Erythroblast (primary cell): ENCODE measurements around the gene KIF21B.

Source experiments
- DNase-seq, 2 experiments: peaks; one replicate each; lab custom pipeline; 2025; lab: John Stamatoyannopoulos, UW
- GATA1 ChIP-seq: IDR thresholded peaks from 2 replicates; pipeline ENCODE4 v1.6.1; 2011; ENCODE audit warnings: low read depth, mild to moderate bottlenecking, control low read depth, low read length, moderate library complexity
- POLR2A ChIP-seq: IDR thresholded peaks from 2 replicates; pipeline ENCODE4 v1.6.1; 2011; ENCODE audit warnings: mild to moderate bottlenecking, low read length

Gene KIF21B

DNA sequence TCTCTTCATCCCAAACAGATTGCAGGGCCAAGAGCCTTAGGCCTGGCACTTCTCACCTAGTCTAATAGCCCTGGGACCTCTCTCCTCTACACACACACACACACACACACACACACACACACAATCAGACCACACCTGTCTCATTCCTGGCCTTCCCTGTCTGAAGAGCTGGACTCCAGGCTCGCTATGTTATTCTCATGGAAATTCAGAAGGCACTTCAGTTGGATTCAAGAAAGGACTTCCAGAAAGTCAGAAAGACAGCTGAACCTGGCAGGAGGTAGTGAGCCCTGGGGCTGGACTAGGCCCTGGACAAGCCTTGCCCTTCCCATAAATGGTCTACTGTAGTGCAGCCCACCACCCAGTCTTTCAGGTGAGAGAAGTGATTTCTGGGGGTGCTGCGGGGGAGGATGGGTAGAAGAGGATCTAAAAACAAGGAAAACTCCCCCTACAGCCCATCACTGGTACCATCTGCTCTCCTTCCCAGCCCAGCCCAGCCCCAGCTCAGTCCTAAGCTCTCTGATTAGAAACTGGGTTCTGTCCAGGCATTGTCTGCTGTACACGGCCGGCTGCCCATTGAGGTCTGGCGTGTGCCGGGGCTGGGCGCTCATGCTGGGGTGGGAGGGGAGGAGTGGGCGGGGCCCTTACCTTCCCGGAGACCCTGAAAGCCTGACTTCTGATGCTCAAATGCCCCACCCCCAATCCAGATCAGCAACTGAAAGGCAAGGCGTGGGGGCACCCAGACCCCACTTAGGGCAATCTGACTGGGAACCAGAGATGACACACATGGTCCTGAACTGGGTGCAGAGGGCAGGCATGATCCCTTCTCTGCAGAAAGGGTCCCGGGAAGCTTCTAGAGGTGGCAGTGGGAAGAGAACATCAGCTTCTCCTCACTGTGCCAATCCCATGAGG, 2.5 kb downstream of the KIF21B start:
- TF ChIP-seq POLR2A (no peak), GATA1 (no peak)
- DNase-seq = peak in 1 of 2 experiments; percentile 19

DNA sequence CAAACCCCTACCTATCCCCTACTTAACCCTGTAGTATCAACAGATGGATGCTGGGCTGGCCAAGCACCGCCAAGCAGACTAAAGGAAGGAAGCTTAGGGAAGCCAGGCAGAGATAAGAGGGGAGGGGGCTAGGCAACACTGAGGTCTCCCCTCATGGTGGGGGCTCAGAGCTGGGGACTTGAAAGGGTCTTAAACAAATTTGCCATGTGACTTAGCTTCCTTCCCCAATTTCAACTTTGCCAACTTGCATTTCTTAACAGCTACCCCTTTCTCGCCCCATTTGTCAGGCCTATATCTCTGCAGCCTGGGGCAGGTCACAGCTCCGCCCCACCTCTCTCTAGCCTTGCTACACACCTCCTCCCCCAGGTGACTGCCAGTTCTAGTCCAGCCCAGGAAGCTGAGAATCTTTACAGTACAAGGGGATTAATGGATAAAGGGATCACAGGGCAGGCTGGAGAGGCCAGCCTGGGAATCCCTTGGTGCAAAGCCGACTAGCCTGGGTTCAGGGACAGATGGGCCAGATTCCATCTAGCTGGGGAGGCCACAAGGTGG, 3.4 kb downstream of the KIF21B start:
- no peak for DNase-seq
- TF ChIP-seq GATA1 (no peak), POLR2A (no peak)

DNA sequence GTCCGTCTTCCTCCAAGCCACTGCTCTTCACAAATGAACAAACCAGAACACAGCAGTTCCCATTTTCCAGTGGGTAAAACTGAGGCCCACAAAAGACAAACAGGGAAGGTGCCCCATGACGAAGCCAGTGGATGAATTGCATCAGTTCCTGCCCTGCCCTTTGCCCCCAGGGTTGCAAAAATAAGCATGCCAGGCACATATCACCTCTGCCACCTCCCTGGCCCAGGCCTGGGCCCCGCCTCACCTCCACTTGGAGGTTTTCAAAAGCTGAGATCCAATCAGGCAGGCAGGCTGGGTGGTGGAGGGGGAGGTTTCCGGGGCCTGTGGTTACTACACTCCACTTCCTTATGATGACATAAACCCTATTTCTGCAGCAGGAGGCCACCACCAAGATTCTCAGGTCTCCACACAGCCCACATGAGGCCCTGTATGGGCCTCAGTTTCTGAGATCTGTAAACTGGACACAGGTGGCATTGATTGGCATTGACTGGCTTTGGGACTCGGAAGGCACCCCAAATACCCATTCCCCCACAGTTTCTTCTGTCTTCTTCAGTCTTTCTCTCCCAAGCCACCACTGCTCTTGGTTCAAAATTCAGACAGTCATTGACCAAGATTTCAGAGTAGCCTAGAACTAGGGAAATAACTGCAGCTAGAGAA, 4.1 kb downstream of the KIF21B start:
- peak in 1 of 2 experiments; percentile 27 for DNase-seq

DNA sequence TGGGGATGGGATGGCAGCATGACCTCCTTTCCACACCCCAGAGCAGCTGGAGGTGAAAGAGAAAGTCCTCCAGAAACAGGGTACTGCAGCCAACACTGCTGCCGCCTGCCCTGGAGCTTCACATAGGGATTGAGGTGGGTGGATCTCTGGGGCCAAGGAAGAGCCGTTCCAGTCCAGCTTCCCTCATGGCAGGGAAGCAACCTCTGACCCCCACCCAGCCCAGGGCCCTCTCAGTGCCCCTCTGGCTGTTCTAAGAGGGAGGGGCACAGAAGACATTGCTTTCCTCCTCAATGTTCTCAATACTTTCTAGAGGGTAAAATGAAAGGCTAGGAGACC, 5.7 kb downstream of the KIF21B start:
- TF ChIP-seq GATA1 (no peak), POLR2A (no peak)
- no peak for DNase-seq

More for the DNA sequence above, 4.1 kb downstream of the KIF21B start:
- TF ChIP-seq POLR2A (peak; percentile 61), GATA1 (no peak)

DNA sequence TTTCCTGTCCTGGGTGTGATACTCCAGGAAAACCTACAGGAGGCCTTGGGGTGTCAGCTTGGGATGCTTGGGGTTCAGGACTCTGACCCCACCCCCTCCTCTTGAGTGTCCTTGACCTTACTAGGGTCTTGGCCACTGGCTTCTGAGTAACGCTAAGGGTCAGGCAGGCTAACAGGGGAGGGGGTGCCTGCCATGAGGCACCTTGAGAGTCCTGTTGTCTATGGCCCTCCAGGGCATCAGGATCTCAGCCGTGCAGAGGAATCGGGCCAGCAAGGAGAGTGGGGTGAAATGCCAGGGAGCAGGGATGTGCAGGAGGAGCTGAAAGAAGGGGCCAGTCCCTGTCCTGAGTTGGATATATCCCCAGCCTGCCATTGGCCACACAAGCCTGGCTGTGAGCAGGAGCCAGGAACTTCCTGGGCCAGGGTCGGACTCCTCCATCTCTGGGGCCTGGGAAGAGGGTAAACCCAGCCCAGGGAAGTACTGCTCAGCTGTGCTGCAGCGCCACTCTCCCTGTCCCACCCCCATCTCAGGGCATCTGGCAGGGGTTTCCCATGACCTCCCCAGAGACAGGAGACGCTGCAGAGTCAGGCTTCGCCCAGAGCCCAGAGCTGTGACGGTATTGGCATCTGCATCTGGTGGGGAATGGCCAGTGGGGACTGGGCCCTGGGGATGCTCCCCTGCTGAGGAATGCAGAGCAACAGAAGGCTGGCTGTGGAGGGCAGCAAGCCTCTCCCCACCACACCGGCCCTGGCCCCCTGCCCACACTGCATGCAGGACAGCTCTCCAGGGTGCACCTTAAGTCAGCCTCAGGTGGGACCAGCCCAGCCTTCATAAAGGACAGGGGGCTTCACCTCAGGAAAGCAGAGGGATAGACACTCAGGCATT, 6.3 kb downstream of the KIF21B start:
- DNase-seq = no peak
- TF ChIP-seq POLR2A = no peak
- TF ChIP-seq GATA1 = no peak

DNA sequence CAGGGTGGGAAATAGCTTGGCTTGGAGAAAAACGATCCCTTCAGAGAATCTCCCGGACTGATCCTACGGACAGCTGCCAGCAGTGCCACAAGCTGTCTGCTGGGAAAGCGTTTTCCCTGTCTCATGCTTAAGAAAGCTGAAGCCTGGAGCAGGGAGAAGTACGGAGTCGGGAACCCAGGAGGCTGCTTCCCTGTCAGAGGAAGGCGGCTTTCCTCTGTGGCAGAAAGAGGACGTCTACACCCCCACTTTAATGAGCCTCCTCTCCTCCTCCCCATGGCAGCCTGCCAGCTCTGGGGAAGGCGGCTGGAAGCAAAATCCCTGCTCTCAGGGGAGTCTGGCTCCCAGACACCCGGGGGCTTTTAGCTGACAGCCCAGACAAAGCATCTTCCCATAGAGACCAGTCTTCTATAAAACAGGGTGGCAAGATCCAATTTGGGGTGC, 7.3 kb downstream of the KIF21B start:
- no peak for DNase-seq
- no peak for TF ChIP-seq GATA1
- TF ChIP-seq POLR2A = no peak

DNA sequence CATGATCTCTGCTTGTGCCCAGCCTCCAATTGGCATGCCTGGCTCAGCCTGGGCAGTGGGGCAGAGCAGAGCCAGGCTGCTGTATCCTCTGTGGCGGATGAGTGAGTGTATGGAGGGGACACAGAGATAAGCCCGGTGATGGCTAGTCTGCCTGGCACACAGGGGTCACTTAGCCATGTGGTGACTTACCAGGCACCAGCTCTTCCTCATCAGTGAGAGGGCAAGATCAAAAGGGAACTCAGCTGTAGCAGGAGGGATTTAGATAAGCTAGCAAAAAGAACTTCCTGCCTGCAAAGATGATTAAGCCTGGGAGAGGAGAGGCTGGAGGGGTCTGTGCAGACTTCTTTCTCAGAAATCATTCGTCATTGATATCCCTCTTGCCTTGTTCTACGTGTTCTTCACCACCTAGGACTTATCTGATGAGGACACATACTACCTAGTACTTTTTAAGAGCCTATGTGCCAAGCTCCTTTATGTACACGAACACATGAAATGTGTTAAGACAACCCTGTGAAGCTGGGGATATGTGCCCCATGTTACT, 7.9 kb downstream of the KIF21B start:
- no peak for DNase-seq
- TF ChIP-seq GATA1 (no peak), POLR2A (peak; percentile 50)

DNA sequence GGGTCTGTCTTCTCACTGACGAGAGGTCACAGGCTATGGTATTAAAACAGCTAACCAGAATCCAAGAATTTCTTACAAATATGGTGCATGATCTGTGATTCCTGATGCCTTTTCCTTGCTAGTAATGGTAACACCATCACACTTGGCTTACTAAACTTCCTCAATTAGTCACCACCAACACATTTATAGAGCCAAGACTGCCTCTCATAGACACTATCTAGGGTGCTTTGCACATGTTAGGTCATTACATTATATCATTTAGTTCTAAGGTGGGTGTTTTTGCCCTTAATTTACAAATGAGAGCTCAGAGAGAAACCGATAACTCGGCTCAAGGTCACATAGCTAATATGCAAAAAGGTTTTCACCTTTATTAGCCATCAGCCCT, 8.7 kb downstream of the KIF21B start:
- no peak for DNase-seq
- no peak for TF ChIP-seq GATA1
- TF ChIP-seq POLR2A = no peak

DNA sequence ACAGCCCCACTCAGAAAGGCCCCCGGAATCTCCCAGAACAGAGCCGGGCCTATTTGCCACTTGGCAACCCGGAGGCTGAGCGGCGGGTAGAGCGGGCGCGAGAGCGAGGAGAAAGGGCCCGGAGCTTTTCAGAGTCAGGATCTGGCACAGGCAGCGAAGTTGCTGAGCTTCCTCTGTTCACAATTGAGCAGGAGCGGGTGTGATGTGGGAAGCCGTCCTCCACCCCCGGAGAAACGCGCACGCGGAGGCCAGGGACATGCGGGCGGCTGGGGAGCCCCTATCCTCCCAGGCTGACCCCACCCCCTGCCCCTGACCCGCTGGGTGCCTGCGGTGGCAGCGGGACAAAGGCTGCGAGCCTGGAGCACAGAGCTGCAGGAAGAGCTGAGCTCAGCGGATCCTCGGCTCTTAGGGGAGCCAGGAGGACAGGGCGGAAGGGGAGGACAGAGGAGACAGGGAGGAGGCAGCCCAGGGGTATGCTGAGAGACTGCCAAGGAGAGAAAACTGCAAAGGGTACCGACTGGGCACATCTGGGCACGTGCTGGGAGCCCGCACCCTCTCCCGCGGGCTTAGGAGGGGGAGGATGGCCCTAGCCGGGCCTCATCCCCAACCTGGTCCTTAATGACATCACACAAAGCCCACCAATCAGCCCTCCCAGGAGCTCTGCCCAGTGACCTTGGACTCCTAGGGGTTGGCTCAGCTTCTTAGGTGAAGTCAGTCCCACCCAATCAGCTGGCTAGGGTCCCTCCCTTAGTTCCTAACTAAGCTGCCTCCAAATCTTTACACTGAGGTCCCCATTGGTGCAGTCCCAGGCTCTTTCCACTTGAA, 9.3 kb downstream of the KIF21B start:
- DNase-seq = no peak
- TF ChIP-seq POLR2A (no peak), GATA1 (no peak)

DNA sequence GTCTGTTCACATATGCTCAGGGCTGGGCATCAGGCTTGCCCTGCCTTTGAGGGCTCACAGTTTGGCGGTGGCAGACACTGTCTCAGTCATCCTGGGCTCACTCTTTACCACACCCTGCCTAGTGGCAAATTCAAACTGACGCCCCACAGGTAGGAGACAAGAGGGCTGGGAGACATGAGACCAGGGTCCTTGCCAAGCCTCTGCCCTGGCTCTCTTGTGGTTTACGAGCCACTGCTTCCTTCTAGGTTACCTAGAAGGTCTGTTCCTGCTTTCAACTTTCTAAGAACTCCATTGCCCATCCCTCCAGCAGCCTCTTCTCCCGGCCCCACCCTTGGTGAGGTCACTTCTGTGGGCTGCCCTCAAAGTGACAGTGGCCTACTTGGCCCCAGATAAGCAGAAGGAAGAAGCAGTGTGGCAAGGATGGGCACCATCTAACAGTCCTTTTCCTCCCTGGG, 10.5 kb downstream of the KIF21B start:
- DNase-seq = no peak
- TF ChIP-seq POLR2A (peak; percentile 39), GATA1 (no peak)

DNA sequence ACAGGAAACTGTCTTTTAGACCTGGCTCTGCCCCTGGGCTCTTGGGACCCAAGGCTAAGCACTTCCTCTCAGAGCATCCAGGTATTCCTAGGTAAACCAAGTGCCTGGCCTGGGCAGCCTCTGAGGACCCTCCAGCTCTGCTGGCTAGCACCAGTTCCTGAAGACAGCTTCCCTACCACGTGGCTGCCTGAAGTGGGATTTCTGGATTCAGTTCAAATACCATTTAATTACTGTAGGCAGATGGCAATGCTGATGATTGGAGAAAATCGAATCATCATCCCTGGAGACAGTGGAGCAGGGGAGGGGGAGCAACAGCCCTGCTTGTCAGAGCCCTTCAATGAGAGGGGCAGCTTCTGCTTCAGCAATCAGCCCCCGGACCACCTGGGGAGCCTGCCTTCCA, 11.9 kb downstream of the KIF21B start:
- TF ChIP-seq GATA1 = no peak
- TF ChIP-seq POLR2A = no peak
- DNase-seq = no peak

DNA sequence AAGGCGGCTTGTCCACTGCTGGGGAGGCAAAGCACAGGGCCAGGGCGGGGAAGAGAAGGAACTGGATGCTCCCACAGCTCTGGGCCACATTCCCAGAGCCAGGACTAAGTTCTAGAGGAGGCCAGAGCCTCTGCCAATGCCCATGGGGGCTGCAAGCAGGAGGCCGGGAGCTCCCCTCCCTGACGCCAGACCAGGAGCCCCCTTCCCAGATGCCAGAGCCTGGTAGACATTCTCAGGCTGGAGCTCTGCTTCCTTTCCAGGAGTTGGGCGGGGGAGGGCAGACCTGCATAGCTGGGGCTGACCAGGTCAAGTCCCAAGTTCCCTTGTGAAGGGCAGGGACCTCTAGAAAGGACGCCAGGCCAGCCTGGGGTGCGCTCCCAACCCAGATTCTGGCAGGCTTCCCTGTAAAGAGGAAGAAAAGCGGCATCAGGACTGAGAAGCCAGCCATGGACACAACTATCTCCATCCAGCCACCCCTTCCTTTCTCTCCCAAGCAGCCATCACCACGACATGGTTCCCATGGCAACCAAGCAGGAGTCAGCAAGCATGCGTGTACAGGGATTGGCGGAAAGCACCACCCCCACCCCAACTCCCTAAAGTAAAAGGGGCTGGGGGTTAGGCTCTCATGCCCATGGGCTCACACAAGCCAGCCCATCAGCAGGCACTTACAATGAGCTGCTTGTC, 13.4 kb downstream of the KIF21B start:
- DNase-seq = no peak
- TF ChIP-seq POLR2A (no peak), GATA1 (no peak)
